ENCODE data around the gene OR1F1.

- TF ChIP-seq, protein P1, sequence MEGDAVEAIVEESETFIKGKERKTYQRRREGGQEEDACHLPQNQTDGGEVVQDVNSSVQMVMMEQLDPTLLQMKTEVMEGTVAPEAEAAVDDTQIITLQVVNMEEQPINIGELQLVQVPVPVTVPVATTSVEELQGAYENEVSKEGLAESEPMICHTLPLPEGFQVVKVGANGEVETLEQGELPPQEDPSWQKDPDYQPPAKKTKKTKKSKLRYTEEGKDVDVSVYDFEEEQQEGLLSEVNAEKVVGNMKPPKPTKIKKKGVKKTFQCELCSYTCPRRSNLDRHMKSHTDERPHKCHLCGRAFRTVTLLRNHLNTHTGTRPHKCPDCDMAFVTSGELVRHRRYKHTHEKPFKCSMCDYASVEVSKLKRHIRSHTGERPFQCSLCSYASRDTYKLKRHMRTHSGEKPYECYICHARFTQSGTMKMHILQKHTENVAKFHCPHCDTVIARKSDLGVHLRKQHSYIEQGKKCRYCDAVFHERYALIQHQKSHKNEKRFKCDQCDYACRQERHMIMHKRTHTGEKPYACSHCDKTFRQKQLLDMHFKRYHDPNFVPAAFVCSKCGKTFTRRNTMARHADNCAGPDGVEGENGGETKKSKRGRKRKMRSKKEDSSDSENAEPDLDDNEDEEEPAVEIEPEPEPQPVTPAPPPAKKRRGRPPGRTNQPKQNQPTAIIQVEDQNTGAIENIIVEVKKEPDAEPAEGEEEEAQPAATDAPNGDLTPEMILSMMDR (IDR thresholded peaks at IDR 0.05) = no peak
- TF ChIP-seq ZFX (IDR thresholded peaks at IDR 0.05; ENCODE audit: borderline replicate concordance) = no peak
These were observed 6.8 kb downstream of the OR1F1 start for GRCh38 chr16:3194792-3195191.
